ENCODE data around the gene ULK2.

DNA sequence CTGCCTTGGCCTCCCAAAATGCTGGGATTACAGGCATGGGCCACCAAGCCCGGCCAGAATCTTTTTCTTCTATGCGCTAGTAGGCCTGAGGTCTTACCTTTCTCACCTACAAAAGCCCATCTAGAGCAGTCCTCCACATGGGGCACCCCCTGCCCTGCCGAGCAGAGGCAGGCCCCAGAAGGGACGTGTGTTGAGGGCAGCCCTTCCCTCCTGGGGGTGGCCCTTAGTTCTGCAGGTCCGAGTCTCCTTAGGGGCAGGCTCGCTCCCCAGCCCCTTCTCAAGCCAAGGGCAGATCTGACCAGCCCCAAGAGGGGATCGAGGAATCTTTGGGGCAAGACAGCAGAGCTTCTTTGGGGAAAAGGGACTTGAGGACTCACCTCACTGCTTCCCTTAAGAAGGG, 101.7 kb downstream of the ULK2 start:
- TF ChIP-seq, protein P1, sequence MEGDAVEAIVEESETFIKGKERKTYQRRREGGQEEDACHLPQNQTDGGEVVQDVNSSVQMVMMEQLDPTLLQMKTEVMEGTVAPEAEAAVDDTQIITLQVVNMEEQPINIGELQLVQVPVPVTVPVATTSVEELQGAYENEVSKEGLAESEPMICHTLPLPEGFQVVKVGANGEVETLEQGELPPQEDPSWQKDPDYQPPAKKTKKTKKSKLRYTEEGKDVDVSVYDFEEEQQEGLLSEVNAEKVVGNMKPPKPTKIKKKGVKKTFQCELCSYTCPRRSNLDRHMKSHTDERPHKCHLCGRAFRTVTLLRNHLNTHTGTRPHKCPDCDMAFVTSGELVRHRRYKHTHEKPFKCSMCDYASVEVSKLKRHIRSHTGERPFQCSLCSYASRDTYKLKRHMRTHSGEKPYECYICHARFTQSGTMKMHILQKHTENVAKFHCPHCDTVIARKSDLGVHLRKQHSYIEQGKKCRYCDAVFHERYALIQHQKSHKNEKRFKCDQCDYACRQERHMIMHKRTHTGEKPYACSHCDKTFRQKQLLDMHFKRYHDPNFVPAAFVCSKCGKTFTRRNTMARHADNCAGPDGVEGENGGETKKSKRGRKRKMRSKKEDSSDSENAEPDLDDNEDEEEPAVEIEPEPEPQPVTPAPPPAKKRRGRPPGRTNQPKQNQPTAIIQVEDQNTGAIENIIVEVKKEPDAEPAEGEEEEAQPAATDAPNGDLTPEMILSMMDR (conservative IDR thresholded peaks at IDR 0.05; ENCODE audit: low read depth, low read length), result no peak
- TF ChIP-seq EZH2 (IDR thresholded peaks at IDR 0.05; ENCODE audit: low read length, unreplicated experiment), result no peak

Data from PC-3 (cell line).